ENCODE measurements around the gene NOTCH3.

Gene NOTCH3

GRCh38 chr19:15196360-15197005, 4.3 kb downstream of the NOTCH3 start:
- no peak for DNase-seq (ENCODE audit: low read depth, low spot score)

- DNase-seq (ENCODE audit: low read depth, low spot score) = no peak
Observed at GRCh38 chr19:15195371-15196334, 5.1 kb downstream of the NOTCH3 start.

GRCh38 chr19:15194938-15195337, 5.9 kb downstream of the NOTCH3 start:
- no peak for DNase-seq (ENCODE audit: low read depth, low spot score)

GRCh38 chr19:15191982-15192381, 8.8 kb downstream of the NOTCH3 start:
- no peak for DNase-seq (ENCODE audit: low read depth, low spot score)

- DNase-seq (ENCODE audit: low read depth, low spot score) = no peak
Observed at GRCh38 chr19:15191514-15191913, 9.3 kb downstream of the NOTCH3 start.

- DNase-seq (ENCODE audit: low read depth, low spot score) = no peak
Observed at GRCh38 chr19:15188851-15189250, 11.9 kb downstream of the NOTCH3 start.

DNA sequence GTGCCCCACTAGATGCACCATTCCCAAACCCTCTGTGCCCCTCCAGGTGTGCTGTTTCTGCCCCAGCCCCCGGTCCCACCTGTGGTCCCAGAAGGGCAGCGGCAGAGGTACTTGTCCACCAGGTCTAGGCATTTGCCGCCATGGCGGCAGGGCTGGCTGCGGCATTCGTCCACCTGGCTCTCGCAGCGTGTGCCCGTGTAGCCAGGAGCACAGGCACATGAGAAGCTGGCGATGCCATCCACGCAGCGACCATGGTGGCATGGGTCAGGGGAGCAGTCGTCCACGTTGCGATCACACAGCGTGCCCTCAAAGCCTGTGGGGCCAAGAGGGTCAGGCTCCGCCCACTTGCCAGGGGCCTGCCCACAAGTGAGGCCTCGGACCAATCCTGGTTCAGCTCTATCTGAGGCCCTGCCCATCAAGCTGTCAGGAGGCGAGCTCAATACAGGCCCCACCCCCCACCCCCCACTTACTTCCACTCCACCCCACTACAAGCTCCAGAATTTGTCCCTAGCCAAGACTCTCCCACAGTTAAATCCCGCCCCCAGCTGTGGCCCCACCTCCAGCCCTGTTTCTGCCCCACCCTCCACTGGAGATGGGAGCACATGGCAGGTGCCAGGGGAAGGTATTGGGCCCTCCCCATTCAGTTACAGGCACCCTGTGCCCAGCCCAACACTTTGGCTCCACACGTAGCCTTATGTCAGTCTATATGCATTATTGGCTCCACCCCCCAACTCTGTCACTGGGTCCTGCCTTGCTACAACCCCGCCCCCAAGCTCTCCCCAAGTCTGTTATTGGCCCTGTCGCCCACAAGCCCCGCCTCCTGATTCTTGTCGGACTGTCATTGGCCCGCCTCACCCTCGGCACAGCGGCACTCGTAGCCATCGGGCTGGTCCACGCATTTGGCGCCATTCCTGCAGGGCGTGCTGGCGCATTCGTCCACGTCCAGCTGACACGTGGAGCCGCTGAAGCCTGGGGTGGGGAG, 13.5 kb downstream of the NOTCH3 start:
- no peak for DNase-seq (ENCODE audit: low read depth, low spot score)

DNA sequence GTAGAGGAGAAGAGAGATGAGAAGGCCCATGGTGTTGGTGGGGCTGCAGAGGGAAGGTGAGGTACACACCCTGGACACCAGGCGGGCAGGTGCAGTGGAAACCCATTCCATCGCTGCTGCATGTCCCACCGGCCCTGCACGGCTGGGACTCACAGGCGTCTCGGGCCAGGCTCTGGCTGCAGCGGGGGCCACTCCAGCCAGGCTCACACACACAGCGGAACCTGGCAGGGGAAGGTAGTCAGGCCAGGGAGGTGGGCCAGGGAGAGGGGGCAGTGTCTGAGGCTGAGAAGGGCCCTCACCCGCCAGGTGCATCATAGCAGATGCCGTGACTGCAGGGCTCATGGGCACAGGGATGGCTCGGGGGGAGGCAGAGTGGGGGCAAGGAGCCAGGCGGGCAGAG, 15.6 kb downstream of the NOTCH3 start:
- no peak for DNase-seq (ENCODE audit: low read depth, low spot score)

DNA sequence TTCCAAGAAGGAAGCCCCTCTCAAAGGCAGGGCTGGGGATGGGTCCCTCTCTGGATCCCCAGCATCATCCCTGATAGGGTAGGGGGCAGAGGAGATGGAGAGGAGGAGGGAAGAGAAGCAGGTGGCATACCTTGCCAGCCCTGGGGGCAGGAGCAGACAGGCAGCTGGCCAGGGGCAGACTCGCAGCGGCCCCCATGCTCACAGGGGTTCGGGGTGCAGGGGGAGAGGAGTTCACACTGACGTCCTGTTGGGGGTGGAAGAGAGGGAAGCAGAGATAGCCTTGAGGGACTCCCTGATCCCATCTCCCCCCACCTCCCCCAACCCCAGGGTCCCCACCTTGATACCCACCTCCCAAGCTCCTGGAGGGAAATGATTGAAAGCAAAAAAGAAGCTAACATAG, 16.0 kb downstream of the NOTCH3 start:
- DNase-seq (ENCODE audit: low read depth, low spot score) = no peak

GRCh38 chr19:15181394-15181793, 19.4 kb downstream of the NOTCH3 start:
- DNase-seq (ENCODE audit: low read depth, low spot score) = no peak

DNA sequence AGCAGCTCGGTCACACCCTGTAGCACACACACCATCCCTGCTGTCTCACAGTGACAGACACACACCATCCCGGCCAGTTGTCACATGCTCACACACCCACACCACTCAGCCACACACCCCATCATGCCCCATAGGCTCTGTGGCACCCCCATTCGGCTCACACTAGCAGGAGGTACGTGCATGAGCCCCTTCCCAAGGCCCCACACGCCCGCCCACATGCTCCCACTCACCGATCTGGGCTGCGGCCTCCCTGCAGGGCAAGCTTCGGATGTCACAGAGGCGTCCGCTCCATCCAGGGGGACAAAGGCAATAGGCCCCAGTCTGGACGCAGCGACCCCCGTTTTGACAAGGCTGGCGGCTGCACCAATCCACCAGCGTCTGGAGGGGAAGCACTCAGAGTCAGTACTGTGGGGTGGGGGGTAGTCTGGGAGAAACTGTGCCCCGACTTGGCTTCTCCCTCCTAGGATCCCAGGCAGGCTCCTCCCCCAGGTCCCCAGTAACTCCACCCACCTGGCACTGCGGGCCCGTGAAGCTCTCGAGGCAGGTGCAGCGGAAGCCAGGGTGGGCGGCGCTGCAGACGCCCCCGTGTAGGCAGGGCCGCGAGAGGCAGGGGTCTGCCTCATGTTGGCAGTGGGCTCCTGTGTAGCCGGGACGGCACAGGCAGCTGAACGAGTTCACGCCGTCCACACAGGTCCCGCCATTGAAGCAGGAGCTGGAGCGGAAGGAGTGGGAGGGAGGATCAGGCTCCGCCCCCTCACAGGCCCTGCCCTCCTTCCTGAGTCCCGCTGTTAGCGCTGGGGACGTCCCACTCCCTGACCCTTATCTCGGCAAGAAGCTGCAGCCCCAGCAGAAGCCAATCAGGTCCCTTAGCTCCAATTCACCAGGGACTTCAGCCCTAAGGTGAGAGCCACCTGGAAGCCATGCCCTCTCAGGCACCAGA, 20.1 kb downstream of the NOTCH3 start:
- no peak for DNase-seq (ENCODE audit: low read depth, low spot score)

DNA sequence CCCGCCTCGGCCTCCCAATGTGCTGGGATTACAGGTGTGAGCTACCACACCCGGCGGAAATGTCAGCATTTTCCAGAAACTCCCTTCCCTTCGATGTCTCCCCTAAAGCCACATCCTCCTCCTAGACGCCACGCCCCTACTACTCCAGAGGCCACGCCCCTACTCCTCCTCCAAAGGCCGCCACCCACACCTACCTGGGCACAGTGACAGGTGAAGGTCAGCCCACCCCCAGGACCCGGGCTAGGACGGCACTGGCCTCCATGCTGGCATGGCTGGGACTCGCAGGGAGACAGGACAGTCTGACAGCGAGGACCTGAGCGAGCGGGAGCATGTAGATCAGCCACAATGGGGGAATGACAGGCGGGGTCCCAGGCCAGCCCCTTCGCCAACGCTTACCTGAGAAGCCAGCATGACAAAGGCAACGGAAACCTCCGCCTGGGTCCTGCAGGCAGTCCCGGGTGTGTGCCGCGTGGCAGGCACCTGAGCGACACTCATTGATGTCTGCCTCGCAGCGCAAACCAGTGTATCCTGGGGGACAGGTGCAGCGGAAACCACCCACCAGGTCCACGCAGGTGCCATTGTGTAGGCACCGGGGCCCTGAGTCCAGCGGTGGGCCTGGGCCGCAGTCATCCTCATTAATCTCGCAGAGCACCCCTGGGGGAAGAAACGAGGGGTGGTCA, 22.0 kb downstream of the NOTCH3 start:
- DNase-seq (ENCODE audit: low read depth, low spot score) = no peak

DNA sequence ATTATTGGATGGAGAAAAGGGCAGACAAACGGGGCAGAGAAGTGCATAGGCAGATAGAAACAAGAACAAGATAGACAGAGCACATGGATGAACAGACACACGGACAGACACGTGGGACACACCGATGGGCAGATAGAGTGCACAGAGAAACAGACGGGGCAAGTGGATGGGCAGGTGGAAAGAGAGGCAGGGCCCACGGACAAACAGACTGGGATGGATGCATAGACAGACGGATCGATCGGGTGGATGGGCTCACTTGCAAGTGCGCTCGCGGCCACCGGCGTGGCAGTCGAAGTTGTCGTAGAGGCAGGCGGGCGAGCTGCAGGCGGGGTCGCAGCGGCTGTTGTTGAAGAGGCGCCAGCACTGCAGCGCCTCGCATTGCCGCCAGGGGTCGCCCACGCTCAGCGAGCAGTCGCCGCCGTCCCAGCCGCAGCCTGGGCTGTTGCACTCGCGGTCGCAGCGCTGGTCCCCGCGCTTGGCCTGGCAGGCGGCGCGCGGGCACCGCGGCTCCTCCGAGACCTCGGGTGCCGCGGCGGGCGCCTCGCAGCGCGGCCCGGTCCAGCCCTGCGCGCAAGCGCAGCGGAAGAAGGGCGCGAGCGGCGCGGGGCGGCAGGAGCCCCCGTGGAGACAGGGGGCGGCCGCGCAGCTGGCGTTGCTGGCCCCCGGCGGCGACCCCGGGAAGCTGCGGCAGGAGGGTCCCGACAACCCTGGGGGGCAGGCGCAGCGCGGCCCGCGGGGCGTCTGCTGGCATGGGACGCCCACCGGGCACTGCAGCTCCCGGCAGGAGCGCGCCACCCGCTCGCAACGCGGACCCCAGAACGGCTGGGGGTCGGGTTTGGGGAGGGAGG, 23.3 kb downstream of the NOTCH3 start:
- no peak for DNase-seq (ENCODE audit: low read depth, low spot score)

- DNase-seq (ENCODE audit: low read depth, low spot score) = no peak
Observed at GRCh38 chr19:15175609-15176008, 25.2 kb downstream of the NOTCH3 start.

GRCh38 chr19:15173746-15174404, 26.9 kb downstream of the NOTCH3 start:
- DNase-seq (ENCODE audit: low read depth, low spot score) = no peak

- DNase-seq (ENCODE audit: low read depth, low spot score) = no peak
Observed at GRCh38 chr19:15170345-15170744, 30.4 kb downstream of the NOTCH3 start.

- no peak for DNase-seq (ENCODE audit: low read depth, low spot score)
Observed at GRCh38 chr19:15169541-15170285, 31.1 kb downstream of the NOTCH3 start.

DNA sequence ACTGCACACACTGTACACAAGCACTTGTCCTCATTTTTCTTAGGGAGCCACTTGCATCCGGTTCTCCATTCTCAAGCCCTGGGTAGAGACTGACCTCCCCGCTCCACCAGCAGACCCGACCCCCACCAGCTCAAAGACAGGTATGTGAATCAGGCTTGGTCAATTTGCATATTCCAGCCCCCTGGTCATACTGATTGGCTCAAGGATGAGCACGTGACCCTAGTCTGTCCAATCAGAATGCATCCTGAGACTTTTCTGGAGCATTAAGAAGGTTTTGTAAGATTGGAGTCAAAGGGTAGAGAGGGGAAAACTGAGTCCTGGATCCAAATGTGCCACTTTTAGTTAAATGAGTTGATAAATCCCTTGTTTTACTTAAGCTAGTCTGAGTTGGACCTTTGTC, 34.1 kb downstream of the NOTCH3 start:
- no peak for DNase-seq (ENCODE audit: low read depth, low spot score)
